HEK293T (cell line): ENCODE results near the gene LSM4.
"Not testable (repeated sequence)": the region's sequence is repeated elsewhere in the genome, so short reads cannot be mapped to it uniquely, and the experiment has no call there.

Experiments
- FOXM1 ChIP-seq: fragments of 450-650 bp; IDR thresholded peaks from 2 replicates; pipeline ENCODE4 v1.6.1; 2017; ENCODE audit warnings: mild to moderate bottlenecking, borderline replicate concordance
- HDGF ChIP-seq: fragments of 450-650 bp; IDR thresholded peaks from 2 replicates; pipeline ENCODE4 v1.6.1; 2017; ENCODE audit warnings: antibody characterized with exemption, borderline replicate concordance
- LEF1 ChIP-seq: fragments of 450-650 bp; IDR thresholded peaks from 2 replicates; pipeline ENCODE4 v1.6.1; 2017; ENCODE audit warnings: mild to moderate bottlenecking, borderline replicate concordance
- SP1 ChIP-seq: fragments of 450-650 bp; IDR thresholded peaks from 2 replicates; pipeline ENCODE4 v1.6.1; 2017
- SUZ12 ChIP-seq: fragments of 450-650 bp; IDR thresholded peaks from 2 replicates; pipeline ENCODE4 v1.6.1; 2016; ENCODE audit warnings: mild to moderate bottlenecking
- TARDBP ChIP-seq: fragments of 450-650 bp; IDR thresholded peaks from 2 replicates; pipeline ENCODE4 v1.6.1; 2016
- ZNF384 ChIP-seq: fragments of 450-650 bp; IDR thresholded peaks from 2 replicates; pipeline ENCODE4 v1.6.1; 2016

DNA sequence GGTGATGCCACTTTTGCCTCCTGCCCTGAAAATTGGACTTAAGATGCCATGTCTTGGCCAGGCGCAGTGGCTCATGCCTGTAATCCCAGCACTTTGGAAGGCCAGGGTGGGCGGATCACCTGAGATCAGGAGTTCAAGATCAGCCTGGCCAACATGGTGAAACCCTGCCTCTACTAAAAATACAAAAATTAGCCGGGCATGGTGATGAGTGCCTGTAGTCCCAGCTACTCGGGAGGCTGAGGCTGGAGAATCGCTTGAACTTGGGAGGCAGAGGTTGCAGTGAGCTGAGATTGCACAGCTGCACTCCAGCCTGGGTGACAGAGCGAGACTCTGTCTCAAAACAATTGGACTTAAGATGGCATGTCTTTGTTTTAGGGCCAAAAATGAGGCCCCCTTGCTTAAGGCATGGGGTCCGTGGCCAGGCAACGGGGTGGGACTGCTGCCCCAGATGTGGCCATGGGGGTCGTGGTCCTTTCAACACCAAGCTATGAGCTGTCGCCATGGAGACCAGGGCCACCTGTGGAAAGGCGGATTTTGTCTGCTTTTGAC lies 41.5 kb upstream of the LSM4 start:
- TF ChIP-seq FOXM1, SP1, ZNF384, TARDBP, SUZ12, LEF1, HDGF: not testable (repeated sequence)
